Lung (tissue), 12 donors: Measurements from ENCODE around the gene ZNF521. TPM values are rescaled to one million over a fixed set of nuclear protein-coding genes. Genes with fewer than 3 reads are reported as not detected.

Experiments used
- ATAC-seq: fragments of 200-7000 bp; cut with Tn5 transposase; one replicate; pipeline ENCODE4 v1.9.1; 2020; ENCODE audit warnings: moderate number of reproducible peaks; ENCODE audit not compliant: insufficient read depth, low FRiP score
- DNase-seq, 3 donors: peaks; one replicate each; pipeline ENCODE4 v3.0.0-alpha.2; 2013 to 2017
- H3K27ac ChIP-seq, 2 donors: one replicate each; pipeline ENCODE4 v1.5.1; 2013; ENCODE audit warnings: mild to moderate bottlenecking in 2 of 2, moderate library complexity in 2 of 2, control low read depth in 1 of 2, inconsistent platforms in 1 of 2, low read depth in 1 of 2, low read length in 1 of 2
- H3K27me3 ChIP-seq, 3 donors: one replicate each; pipeline ENCODE4 v1.5.1; 2013; ENCODE audit warnings: low read length in 2 of 3; ENCODE audit not compliant: control insufficient read depth in 3 of 3, insufficient read depth in 3 of 3
- H3K36me3 ChIP-seq, 4 donors: one replicate each; pipeline ENCODE4 v1.5.1; 2013; ENCODE audit warnings: low read length in 4 of 4, mild to moderate bottlenecking in 1 of 4, moderate library complexity in 1 of 4; ENCODE audit not compliant: control insufficient read depth in 4 of 4, insufficient read depth in 4 of 4
- H3K4me1 ChIP-seq, 5 donors: one replicate each; pipeline ENCODE4 v1.5.1; 2013; ENCODE audit warnings: low read length in 5 of 5, mild to moderate bottlenecking in 2 of 5, moderate library complexity in 1 of 5; ENCODE audit not compliant: control insufficient read depth in 5 of 5, insufficient read depth in 5 of 5
- H3K4me3 ChIP-seq: one replicate; pipeline ENCODE4 v1.5.1; 2013; ENCODE audit warnings: mild to moderate bottlenecking, control low read depth, moderate library complexity
- H3K9ac ChIP-seq, 2 donors: one replicate each; pipeline ENCODE4 v1.5.1; 2013; ENCODE audit warnings: low read length in 2 of 2, control low read depth in 1 of 2; ENCODE audit not compliant: insufficient read depth in 1 of 2
- H3K9me3 ChIP-seq, 4 donors: one replicate each; pipeline ENCODE4 v1.5.1; 2013; ENCODE audit warnings: low read length in 3 of 4, mild to moderate bottlenecking in 1 of 4, moderate library complexity in 1 of 4; ENCODE audit not compliant: control insufficient read depth in 4 of 4, insufficient read depth in 3 of 4
- WGBS, 2 donors: extraction: QIAGEN DNeasy Blood & Tissue Kit; methylation state at CpG; one replicate each; pipeline ENCODE4 v1.1.7; 2013; 5-methylcytosine and 5-hydroxymethylcytosine counted together
- polyA plus RNA-seq, 2 donors: library from polyadenylated mRNA; stranded (reverse); fragments of 200-250 nt; gene quantifications; one replicate each; pipeline ENCODE4 v1.2.1, GENCODE V29; 2013
- total RNA-seq, 2 donors: library from RNA; depleted of rRNA in 1 of 2; stranded (reverse); fragments of >200 nt in 1 of 2; gene quantifications; one replicate each; pipeline ENCODE4 v1.2.1, GENCODE V29; 2014 to 2021
- TF ChIP-seq, protein P1 (sequence below): IDR thresholded peaks from 2 replicates; pipeline ENCODE4 v1.5.1; 2012; ENCODE audit warnings: mild to moderate bottlenecking; ENCODE audit errors: control extremely low read depth, extremely low read depth
- donor health status: control.
- donor health status: control.
- donor health status: Bipolar disorder and iron deficiency.
- donor health status: healthy.
- donor health status: DM: yes; HTN: yes; CAD: no.

Gene ZNF521
- total and polyA plus RNA-seq, 4 donors: 1.5 to 48.8 (median 10.7) TPM

GRCh38 chr18:25287106-25287505 lies 64.9 kb downstream of the ZNF521 start:
- ATAC-seq (no peak), DNase-seq (peak in 1 of 3 donors; percentile 26)
- Histone ChIP-seq H3K36me3 (no peaks in the 10 kb centered on the region), H3K4me3 (no peak overlapping the region), H3K9me3 (no peaks in the 10 kb centered on the region), H3K9ac (no peak overlapping the region), H3K27ac (peak overlapping the region in 1 of 2 donors; percentile 1), H3K4me1 (peaks cover 7 to 43% (median 26%) of the 10 kb centered on the region in 5 donors), H3K27me3 (no peaks in the 10 kb centered on the region)
- TF ChIP-seq, protein P1, sequence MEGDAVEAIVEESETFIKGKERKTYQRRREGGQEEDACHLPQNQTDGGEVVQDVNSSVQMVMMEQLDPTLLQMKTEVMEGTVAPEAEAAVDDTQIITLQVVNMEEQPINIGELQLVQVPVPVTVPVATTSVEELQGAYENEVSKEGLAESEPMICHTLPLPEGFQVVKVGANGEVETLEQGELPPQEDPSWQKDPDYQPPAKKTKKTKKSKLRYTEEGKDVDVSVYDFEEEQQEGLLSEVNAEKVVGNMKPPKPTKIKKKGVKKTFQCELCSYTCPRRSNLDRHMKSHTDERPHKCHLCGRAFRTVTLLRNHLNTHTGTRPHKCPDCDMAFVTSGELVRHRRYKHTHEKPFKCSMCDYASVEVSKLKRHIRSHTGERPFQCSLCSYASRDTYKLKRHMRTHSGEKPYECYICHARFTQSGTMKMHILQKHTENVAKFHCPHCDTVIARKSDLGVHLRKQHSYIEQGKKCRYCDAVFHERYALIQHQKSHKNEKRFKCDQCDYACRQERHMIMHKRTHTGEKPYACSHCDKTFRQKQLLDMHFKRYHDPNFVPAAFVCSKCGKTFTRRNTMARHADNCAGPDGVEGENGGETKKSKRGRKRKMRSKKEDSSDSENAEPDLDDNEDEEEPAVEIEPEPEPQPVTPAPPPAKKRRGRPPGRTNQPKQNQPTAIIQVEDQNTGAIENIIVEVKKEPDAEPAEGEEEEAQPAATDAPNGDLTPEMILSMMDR: no peak
- WGBS, 2 donors: 90 to 93% methylated on average over 9 of the region's 9 CpGs

DNA sequence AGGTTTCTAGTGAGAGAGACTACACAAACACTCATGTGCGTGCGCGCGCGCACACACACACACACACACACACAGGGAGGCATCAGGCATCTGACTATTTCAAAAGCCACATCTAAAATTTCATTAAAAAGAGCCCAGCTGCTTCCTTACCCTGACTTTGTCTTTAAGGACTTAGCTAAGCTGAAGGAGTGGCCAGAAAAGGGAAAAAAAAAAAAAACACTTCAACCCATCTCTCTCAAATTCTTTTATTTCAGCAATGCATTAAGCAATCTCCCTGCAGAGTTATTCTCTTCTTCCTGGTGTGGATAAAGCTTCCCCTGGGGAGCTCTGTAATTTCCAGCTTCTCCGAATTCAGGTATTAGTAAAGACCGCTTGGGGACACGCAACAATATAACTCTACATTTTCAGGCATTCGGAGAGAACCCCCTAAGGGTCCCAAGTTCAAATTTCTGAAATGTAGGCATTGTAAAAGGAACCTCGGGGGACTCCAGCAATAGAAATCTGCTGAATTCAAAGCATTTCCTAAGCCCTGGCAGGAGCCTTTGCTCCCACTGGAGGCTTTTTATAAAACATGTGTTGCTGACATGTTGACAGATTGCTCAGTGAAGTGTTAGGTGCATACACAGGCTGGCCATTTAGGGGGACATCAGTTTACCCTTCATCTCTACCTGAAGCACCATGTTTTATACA lies 67.0 kb downstream of the ZNF521 start:
- TF ChIP-seq, protein P1: no peak
- Histone ChIP-seq H3K27ac (peak overlapping the region in 1 of 2 donors; percentile 85), H3K4me3 (no peak overlapping the region), H3K9me3 (no peaks in the 10 kb centered on the region), H3K36me3 (no peaks in the 10 kb centered on the region), H3K27me3 (no peaks in the 10 kb centered on the region), H3K4me1 (peaks cover 7 to 43% (median 26%) of the 10 kb centered on the region in 5 donors), H3K9ac (peak overlapping the region in 1 of 2 donors; percentile 11)
- ATAC-seq: no peak
- peak; percentile 39 to 82 (median 71) for DNase-seq
- WGBS, 2 donors: 44 to 64% methylated on average over 10 of the region's 10 CpGs

- no peak for DNase-seq
Measured at GRCh38 chr18:25284281-25284680, 67.7 kb downstream of the ZNF521 start.

More at GRCh38 chr18:25284281-25284680, 67.7 kb downstream of the ZNF521 start:
- TF ChIP-seq, protein P1: no peak
- WGBS, 2 donors: 47 to 56% methylated on average over 7 of the region's 7 CpGs
- no peak for ATAC-seq
- Histone ChIP-seq H3K27ac (peak overlapping the region in 1 of 2 donors; percentile 85), H3K27me3 (no peaks in the 10 kb centered on the region), H3K4me3 (no peak overlapping the region), H3K9me3 (no peaks in the 10 kb centered on the region), H3K36me3 (no peaks in the 10 kb centered on the region), H3K4me1 (peaks cover 7 to 48% (median 29%) of the 10 kb centered on the region in 5 donors), H3K9ac (peak overlapping the region in 1 of 2 donors; percentile 11)
